ENCODE data around the gene NUP37.
"Not testable (repeated sequence)": the region's sequence is repeated elsewhere in the genome, so short reads cannot be mapped to it uniquely, and the experiment has no call there.

Gene NUP37

GRCh38 chr12:102089228-102089835, 30.6 kb downstream of the NUP37 start:
- DNase-seq, result not testable (repeated sequence)

GRCh38 chr12:102080842-102081241, 39.1 kb downstream of the NUP37 start:
- DNase-seq, result no peak

GRCh38 chr12:102072092-102072491, 47.8 kb downstream of the NUP37 start:
- DNase-seq, result not testable (repeated sequence)

- no peak for DNase-seq
Measured at GRCh38 chr12:102069707-102070106, 50.2 kb downstream of the NUP37 start.

- DNase-seq, result no peak
Measured at GRCh38 chr12:102067574-102068258, 52.2 kb downstream of the NUP37 start.

GRCh38 chr12:102064476-102064875, 55.4 kb downstream of the NUP37 start:
- no peak for DNase-seq

- DNase-seq, result peak; percentile 7
Measured at GRCh38 chr12:102063069-102063468, 56.8 kb downstream of the NUP37 start.

GRCh38 chr12:102062419-102062806, 57.5 kb downstream of the NUP37 start:
- no peak for DNase-seq

- peak; percentile 96 for DNase-seq
Measured at GRCh38 chr12:102061560-102062418, 58.1 kb downstream of the NUP37 start, which contains the start of gene WASHC3. Gene WASHC3, minus strand, starts transcription at chr12:102061991. Its CDS starts 29 bp downstream, at chr12:102061962.

GRCh38 chr12:102061096-102061559, 58.8 kb downstream of the NUP37 start:
- no peak for DNase-seq

- DNase-seq, result no peak
Measured at GRCh38 chr12:102059343-102059742, 60.6 kb downstream of the NUP37 start.

- DNase-seq, result no peak
Measured at GRCh38 chr12:102054345-102054744, 65.6 kb downstream of the NUP37 start.

GRCh38 chr12:102053062-102053349, 66.9 kb downstream of the NUP37 start:
- DNase-seq, result no peak

- no peak for DNase-seq
Measured at GRCh38 chr12:102052192-102053061, 67.5 kb downstream of the NUP37 start.

GRCh38 chr12:102051431-102051965, 68.4 kb downstream of the NUP37 start:
- no peak for DNase-seq

GRCh38 chr12:102050660-102051430, 69.1 kb downstream of the NUP37 start:
- DNase-seq, result no peak

GRCh38 chr12:102043928-102044327, 76.0 kb downstream of the NUP37 start:
- DNase-seq, result peak; percentile 25

GRCh38 chr12:102033991-102034745, 85.7 kb downstream of the NUP37 start:
- no peak for DNase-seq

- DNase-seq, result no peak
Measured at GRCh38 chr12:102031852-102032251, 88.1 kb downstream of the NUP37 start.

- DNase-seq, result no peak
Measured at GRCh38 chr12:102029141-102029540, 90.8 kb downstream of the NUP37 start.

GRCh38 chr12:102026728-102027127, 93.2 kb downstream of the NUP37 start:
- DNase-seq, result no peak
